Muscle of arm (tissue), 12 donors: ENCODE data around the gene SRRM3. TPM values are rescaled to one million over a fixed set of nuclear protein-coding genes. Genes with fewer than 3 reads are reported as not detected.
"Not testable (repeated sequence)": the region's sequence is repeated elsewhere in the genome, so short reads cannot be mapped to it uniquely, and the experiment has no call there.

Source experiments
- DNase-seq: peaks from one replicate; pipeline ENCODE4 v3.0.0-alpha.2; 2013
- polyA plus RNA-seq, 12 donors: library from polyadenylated mRNA; unstranded; fragments of 120-200 nt; gene quantifications; one replicate each; pipeline ENCODE4 v1.2.1, GENCODE V29; 2013; ENCODE audit not compliant: insufficient read length in 12 of 12

Gene SRRM3
- polyA plus RNA-seq, 12 donors = 0.23 to 1.2 (median 0.48) TPM; not detected in 2

DNA sequence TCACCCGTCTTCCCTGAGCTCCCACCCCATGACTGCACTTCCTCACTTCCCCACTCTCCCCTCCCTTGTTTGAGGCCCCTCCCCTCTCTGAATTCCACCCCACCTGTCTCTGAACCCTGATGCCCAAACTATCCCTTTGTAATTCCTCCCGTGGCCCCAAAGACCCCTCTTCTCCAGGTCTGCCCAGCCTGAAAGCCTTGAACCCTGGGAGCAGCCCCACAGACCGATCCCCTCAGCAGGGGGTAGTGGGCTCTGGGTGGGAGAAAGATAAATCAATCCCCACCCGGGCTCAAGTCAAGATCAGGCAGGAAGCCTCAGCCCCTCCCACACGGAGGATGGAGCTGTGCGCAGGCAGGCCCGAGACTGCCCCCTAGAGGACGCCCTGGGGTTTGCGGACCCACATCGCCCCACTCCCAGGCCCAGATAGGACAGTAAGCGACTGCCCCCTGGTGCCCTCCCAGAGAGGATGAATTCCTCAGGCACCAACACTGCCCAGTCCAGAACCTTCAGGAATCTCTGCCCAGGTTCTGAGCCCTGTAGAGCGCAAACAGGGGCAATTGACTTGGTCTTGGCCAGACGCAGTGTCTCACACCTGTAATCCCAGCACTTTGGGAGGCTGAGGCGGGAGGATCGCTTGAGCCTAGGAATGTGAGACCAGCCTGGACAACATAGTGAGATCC, 112.5 kb downstream of the SRRM3 start:
- DNase-seq = peak; percentile 94

DNA sequence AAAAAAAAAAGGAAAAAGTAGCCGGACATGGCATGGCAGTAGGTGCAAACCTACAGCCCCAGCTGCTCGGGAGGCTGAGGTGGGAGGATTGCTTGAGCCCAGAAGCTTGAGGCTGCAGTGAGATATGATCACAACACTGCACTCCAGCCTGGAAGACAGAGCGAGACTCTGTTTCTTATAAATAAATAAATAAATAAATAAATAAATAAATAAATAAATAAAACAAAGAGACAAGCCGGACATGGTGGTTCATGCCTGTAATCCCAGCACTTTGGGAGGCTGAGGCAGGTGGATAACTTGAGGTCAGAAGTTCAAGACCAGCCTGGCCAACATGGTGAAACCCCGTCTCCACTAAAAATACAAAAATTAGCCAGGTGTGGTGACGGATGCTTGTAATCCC, 113.0 kb downstream of the SRRM3 start:
- not testable (repeated sequence) for DNase-seq

DNA sequence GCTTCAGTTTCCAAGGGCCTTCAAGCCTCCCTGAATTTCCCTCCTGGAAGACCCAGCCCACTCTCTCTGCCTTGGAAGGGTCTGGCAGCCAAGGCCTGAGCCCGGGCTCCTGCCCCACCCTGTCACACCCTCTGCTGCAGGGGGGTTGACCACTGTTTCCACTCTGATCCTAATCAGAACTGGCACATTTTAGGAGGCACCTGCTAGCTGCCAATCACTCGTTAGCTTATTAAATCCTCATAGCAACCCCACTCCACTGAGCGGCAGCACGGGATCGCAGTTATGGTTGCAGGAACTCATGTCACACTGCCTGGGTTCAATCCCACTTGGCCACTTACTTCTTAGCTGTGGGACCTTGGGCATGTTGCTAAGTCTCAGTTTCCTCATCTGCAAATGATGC, 113.7 kb downstream of the SRRM3 start:
- DNase-seq = no peak

DNA sequence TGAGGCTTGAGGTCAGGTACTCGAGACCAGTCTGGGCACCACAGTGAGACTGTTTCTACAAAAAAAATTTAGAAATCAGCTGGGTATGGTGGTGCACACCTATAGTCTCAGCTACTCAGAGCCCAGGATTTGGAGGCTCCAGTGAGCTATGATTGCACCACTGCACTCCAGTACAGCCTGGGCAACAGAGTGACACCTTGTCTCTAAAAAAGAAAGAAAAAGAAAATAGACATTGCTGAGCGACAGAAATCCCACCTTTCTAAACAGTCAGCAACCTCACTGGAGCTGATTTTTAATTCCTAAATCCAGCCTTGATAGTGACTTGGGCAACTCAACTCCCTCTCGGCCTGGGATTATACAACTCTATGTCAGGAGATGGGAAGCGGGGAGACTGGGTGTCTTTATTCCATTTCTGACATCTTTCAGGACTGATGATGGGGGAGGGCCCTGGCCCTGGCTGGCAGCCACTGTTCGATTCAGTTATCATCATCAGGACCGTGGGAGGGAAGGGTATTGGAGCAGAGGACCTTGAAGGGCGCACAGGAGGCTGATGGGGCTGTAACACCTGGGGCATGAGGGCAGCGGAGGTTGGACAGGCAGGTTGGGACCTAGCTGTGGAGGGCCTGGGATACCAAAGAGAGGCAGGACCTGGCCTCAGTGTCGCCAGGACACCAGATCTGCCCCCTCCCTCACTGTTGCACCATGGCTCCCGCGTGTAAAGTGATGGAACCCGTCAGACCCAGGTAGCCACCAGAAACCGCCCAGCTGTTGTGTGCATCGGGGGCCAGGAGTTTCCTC, 115.5 kb downstream of the SRRM3 start:
- DNase-seq = no peak

DNA sequence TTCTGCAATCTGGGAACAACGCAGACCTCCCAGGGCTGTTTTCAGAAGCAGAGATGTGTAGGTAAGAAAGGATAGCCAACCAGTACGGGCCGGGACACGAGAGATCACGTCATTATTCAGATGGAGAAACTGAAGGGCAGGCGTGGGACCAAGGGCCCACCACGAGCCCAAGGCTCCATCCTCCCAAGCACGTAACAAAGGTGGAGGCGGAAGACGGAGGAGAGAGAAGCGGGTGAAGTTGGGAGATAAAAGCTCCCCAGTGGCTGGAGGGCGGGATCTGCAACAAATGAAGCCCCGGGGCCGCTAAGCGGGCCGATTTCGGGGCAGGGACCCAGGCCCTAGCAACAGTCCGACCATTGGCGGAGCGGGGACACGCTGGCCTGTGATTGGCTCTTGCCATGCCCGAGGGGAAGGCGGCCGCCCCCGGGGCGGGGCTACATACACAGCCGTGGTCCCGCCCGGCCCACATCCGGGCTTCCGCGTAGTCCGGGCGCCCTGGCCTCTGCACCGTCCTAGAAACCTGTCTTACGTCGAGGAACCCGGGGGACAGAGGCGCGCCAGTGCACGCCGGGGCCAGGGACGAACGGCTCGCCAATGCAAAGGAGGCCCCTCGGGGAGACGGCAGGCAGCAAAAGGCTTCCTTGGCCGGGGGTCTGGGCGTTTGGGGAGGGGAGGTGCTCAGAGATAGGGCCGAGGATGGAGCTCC, 116.2 kb downstream of the SRRM3 start:
- peak; percentile 98 for DNase-seq

DNA sequence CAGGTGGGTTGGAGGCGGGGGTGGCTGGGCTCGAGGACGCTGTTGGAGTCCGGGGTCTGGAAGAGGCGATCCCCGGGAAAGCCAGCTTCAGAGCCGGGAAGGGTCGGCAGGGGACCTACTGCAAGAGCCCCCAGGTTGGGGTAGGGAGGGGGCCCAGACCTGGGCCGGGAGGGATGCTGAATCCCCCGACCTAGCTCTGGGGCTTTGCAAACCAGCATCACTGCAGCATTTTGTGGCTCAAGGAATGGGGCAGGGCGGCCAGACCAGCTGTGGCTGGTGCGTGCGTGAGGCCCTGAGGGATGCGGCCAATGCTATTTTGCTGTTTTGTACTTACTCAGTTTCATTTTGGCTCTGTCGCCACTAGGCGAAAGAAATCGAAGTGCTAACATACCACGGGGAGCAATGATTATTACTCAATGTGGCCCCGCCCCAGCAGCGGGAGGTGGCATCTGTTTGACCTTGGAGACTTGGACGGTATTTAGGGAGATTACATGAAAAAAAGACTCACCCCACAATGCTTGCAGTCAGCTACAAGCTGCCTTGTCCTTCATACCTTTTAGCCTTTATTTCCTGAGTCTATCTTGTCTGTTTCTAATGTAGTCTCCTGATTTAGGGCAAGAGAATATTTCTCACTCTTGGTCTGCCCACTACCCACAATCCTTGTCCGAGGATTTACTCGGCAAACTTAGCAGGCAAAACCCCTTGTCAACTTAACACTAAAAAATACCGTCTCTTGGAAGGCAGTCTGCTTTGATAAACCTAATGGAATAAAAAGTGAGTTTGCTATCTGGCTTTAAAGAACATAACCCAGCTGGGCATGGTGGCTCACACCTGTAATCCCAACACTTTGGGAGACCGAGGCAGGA, 117.0 kb downstream of the SRRM3 start:
- DNase-seq = peak; percentile 71

DNA sequence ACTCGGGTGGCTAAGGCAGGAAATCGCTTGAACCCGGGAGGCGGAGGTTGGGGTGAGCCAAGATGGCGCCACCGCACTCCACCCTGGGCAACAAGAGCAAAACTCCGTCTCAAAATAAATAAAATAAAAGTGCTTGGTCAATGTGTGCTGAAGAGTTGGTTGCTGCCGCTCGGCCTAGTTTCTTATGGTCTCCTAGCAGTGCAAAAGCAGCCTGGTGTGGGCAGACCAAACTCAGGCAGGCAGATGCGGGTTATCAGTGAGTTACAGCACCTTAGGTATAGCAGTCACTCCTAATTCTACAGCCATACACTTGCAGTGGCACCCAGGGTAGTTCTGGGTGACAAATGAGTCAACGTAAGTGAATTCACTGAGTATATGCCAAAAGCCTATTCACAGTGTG, 123.4 kb downstream of the SRRM3 start:
- DNase-seq = no peak

DNA sequence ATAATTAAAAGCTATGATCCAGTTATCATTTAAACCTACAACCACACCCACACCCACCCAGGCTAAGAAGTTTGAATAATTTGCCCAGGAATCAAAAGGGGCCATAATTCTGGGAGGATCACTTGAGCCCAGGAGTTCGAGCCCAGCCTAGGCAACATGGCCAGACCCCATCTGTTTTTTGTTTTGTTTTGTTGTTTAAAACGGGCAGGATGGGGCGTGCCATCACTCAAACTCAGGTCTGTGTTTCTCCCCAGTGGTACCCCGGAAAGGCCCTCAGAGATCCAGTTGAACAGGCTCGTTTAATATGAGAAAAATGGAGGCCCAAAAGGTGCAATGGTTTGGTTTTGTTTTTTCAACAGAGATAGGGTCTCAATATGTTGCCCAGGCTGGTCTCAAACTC, 124.1 kb downstream of the SRRM3 start:
- no peak for DNase-seq

DNA sequence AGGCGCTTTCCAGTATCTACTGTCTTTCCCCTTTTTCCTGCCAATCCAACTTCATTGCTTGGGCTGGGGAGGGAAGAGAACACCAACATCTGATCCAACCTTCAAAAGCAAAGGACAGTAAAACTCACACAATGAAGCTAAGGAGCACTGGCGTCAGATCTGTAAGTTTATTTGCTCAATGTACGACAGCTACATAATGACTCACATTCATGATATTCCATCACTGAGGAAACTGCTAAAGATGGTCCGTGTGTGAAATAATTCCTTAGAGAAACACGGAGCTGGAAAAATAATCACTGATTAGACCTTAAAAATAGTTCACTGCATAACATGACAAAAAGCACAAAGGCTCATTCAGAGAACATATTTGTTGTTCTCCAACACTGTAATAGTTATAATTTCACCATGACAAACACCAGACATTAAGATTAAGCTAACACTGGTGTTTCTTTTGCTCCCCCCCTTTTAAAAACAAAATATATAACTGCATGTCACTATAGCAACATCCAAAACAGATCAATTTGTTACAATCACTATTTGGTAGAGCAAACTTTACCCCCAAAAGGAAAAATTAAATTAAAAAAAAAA, 125.0 kb downstream of the SRRM3 start:
- DNase-seq = no peak

DNA sequence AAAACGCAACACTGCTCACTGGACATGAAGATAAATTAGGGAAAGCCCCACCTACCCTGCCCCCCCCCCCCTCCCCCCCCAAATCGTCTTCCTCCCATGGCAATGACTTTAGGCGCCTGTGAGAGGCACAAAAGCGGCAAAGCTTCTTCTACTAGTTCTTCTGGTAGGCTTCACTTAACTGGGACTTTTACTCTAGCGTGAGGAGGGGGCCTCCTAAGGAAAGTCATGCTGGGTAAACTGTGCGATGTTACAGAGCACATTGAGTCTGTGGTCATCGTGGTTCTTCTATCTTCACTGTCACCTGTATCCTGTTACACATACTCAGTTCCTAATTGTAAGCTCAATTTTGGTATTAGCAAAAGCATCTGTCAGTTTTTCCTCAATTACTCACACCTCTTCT, 125.9 kb downstream of the SRRM3 start:
- DNase-seq = no peak

DNA sequence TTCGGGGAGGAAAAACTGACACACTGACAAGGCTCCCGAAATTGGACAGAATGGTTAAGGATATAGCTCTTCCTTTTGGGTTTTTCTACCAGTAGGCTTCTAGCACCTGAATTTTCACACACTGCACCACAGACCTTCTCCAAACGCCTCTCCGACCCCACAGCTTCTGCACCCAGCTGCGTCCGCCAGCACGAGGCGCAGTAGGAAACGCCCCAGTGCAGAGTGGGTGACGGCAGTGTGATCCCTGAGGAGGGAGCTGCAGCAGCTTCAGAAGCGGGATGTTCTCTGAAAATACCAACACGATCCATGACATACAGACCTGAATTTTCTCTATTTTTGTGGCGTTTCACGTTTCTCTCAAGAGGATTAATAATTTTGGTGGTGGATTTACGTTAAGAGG, 126.7 kb downstream of the SRRM3 start:
- no peak for DNase-seq

DNA sequence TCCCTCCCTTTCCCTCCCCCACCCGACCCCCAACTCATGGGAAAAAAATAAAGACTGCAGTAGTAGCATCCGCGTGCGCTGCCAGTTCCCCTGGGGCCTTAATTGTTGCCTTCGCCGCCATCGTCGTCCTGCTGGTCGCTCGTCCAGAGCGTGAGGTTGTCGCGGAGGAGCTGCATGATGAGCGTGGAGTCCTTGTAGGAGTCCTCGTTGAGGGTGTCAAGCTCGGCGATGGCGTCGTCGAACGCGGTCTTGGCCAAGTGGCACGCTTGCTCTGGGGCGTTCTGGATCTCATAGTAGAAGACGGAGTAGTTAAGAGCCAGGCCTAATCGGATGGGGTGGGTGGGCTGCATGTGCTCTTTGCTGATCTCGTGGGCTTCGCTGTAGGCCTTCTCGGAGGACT, 127.8 kb downstream of the SRRM3 start:
- DNase-seq = no peak

DNA sequence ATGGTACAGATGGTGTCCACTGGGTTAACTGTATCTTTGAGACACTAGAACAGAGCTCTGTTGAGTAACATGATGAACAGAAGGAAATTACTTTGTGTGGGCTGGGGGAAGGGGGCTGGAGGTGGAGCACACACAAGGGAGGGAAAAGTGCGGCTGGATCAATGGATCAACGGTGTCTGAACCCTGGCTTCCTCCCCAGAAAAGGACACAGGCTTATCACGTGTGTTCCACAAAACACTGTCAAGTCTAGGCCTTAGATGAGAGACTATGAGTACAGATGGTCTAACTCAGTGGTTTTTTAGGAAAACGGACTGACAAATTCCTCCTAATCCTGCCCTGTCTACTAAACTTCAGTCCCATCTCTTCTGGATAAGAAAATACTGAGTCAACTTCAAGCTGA, 128.6 kb downstream of the SRRM3 start:
- no peak for DNase-seq

DNA sequence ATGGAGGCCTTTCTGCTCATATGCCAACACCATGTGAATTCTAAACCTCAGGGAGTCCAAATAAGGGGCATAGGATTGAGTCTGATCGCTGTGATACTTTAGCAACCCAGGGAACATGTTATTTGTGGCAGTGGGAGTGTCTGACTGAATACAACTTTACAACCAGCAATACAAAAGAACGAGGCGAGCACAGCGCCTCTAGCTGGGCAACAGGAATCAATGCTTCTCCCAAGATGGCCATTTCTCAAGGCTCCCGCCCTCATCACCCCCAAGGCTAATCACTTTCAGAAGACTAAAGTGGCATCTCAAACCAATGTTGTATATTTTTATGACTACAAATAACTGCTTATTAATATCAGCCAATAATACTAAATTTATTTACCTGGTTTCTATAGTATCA, 129.0 kb downstream of the SRRM3 start:
- no peak for DNase-seq

DNA sequence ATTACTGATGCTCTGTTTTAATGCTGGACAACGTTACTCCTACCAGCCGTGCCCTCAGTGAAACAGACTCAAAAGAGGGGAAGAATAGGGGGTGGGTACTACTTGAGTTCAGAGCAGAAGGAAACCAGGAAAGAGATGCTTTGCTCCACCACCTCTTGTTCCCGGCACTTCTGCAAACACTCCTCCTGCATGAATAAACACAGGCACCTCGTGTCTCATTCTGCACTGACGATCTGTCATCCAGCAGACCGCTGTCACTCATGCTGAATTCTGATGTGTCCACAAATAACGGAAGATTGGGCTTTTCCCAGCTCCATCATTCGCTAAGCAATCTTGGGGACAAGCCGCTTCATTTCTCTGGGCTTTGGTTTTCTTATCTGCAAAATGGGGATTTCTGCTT, 130.4 kb downstream of the SRRM3 start:
- no peak for DNase-seq

DNA sequence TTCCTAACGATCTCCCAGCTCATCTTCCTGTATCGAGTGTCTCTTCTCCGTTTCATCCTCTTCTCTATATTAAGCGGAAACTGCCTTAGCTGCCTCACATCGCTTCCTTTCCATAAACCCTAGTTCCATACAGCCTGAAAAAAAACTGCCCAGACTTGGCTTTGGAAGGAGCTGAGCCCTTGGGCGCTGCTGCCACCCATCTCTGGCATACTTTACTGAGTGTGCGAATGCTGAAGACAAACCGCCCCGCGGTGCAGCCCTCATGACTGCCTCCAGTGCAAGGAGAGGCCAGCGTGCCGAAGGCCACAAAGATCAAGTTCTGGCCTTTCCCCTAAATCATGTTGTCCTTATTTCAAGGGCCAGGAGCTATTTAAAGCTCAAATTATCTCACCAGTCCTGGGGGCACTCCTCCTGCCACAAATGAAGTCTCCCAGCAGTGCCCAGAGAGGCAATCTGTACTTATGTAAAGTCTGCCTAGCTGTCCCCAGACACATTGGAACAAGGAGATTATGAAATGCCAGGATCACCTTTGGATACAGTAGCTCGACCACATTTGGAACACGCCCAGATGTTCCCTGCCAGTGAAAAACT, 131.9 kb downstream of the SRRM3 start:
- DNase-seq = no peak

DNA sequence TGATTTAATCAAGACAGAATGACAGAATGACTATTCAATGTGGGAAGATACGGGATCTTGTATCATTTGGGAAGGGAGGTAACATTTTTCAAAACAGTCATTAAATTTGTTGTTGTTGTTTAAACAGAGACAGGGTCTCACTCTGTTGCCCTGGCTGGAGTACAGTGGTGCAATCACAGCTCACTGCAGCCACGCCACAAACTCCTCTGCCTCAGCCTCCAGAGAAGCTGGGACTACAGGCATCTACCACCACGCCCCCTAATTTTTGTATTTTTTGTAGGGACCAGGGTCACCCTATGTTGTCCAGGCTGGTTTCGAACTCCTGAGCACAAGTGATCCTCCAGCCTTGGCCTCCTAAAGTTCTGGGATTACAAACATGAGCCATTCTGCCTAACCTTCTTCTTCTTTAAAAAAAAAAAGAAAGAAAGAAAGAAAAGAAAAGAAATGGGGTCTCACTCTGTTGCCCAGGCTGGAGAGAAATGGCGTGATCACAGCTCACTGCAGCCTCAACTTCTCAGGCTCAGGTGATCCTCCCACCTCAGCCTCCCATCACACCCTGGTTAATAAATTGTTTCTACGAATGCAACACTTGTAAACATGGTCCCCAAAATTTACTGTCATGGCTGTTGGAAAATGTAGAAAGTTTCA, 132.7 kb downstream of the SRRM3 start:
- DNase-seq = no peak

DNA sequence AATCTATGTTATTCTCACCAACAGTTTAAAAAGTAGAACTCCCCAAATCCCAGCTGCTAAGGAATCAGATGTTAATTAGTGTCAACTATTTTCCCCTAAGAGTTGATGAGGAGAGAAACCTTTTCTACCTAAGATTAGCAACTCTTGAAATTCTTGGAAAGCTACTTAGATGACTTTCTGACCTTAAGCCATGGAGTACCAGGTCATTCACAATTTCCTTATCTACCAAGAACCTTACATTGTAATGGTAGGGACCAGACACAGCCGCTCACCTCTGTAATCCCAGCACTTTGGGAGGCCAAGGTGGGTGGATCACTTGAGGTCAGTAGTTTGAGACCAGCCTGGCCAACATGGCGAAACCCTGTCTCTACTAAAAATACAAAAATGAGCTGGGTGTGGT, 133.7 kb downstream of the SRRM3 start:
- DNase-seq = not testable (repeated sequence)

DNA sequence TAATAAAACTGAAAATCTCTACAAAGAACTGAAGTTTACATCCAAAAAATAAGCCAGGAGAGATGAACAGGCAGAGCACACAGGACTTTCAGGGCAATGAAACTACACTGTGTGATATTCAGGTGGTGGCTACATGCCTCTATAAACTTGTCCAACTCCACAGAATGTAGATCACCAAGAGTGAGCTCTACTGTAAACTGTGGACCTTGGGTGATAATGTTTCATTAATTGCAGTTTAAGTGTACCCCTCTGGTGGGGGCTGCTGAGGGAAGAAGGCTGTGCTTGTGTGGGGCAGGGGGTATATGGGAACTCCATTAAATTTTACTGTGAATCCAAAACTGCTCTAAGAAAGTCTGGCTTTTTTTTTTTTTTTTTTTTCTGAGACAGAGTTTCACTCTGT, 134.4 kb downstream of the SRRM3 start:
- no peak for DNase-seq
